ENCODE results near the gene TRIO. TPM values are rescaled to one million over a fixed set of nuclear protein-coding genes. Genes with fewer than 3 reads are reported as not detected.

The TRIO gene
- total RNA-seq, 1 donor from 2014 or later, result 381 TPM

- no peak for DNase-seq
Observed at GRCh38 chr5:14148483-14148882, 5.3 kb downstream of the TRIO start.

DNA sequence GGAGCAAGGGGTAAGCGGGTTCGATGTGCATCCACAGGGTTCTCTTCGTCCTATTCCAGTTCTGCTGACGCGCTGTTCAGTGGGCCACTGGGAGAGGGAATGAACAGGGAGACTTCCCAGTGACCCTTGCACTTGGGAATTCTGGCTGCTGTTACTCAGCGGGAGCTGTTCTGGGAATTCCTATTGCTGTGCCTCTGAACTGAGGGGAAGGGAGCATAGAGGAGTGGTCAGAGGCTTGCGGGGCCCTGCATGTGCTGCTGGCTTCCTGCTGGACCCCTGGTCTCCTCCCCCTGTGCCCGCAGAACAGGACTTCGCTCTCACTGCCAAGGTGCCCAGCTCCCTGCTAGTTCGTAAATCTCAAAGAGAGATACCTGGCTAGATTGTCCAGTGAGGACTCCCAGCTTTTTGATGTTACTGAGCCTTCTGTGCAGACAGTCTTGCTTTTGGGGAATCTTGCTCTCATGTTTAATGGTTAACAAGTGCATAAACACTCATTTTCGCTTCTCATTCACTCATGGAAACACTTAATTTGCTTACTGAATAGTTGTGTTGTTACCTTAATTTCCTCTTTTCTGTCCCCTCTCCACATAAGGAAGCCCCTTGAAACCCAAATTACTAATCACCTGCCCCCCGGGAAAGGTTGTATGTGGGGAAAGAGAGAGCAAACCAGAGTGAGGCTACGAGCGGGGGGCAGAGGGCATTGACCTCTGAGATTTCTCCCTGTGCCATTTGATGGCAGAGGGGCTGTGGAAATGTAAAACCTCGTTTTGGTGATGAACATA is 5.9 kb downstream of the TRIO start:
- DNase-seq, result no peak

DNA sequence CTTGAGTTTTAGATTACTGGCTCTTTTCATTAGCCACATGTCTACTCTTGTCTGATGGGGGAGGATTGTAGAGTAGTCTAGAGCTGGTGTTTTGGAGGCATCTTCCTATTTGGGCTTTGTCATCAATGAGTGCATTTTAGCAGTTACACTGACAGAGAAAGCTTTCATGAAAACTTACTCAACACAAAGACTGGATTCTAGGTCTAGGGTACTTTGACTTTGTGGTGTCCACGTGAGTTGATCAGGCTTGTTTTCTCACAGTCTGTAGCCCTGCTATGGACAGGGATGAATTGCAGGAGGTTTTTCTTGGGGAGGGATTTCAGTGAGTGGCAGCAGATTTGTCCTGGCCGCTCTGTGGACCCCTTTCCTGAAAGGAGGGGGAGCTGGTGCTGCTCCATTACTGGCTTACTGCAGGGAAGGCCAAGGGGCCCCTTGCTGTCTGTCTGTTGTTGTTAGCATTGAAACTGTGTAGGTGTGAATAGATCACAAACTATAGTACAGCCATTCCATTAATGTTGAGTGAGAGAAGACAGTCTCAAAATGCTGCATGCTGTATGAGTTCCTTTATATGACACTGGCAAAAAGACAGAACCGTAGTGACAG is 6.6 kb downstream of the TRIO start:
- no peak for DNase-seq

DNA sequence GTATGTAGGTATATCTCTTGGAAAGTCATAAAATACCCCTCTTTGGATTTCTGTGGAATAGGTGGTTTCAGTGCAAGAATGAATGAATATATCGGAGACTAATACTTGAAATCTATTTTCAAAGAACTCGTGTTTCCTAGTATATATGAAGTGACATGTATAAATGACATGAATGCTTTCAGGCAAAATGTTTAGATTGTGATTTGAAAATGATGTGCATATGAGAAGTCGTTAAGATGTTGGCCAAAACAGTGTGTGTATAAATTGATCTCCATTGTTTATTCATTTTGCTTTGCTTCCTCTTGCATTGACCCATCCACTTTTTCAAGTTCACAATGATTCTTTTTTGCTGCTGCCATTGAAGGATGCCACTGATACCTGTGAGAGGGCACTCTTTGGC is 8.3 kb downstream of the TRIO start:
- DNase-seq, result no peak

- DNase-seq, result no peak
Observed at GRCh38 chr5:14153071-14153864, 10.1 kb downstream of the TRIO start.

DNA sequence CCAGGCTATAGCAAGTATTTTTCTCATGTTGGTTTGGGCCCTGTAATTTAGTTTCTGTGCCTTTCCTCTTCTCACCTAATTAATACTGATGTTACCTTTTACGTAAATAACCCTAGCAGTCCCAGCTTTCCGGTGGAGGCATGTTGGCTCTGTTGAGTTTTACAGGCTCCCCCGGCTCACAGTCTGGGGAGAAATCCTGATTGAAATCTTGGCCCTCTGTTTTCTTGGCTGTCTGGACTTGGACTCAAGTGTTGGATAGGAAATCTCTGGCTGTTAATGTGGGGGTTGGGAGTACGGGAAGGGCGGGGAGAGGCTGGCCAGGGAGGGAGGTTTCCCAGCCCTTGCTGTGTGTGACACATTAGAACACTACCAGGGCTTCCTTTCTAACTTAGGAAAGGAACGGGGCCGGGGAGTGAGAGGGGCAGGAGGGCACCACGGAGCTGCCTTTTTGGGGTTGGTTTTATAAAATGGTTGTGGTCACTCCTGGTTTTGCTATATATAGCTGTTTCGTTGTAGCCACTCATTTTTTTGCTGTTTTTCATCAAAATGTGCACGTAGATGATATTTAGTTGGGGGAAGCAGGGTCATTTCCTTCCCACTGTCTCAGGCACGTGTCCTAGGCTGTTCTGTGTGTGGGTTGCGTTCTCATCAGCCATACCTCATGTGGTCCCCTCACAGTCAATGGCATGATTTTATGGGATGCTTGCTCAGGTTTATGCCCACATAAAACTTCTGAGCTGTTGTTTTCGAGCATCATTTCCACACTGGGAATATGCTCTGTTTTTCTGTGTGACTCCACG is 11.0 kb downstream of the TRIO start:
- DNase-seq, result no peak

- DNase-seq, result no peak
Observed at GRCh38 chr5:14155075-14155474, 11.9 kb downstream of the TRIO start.

DNA sequence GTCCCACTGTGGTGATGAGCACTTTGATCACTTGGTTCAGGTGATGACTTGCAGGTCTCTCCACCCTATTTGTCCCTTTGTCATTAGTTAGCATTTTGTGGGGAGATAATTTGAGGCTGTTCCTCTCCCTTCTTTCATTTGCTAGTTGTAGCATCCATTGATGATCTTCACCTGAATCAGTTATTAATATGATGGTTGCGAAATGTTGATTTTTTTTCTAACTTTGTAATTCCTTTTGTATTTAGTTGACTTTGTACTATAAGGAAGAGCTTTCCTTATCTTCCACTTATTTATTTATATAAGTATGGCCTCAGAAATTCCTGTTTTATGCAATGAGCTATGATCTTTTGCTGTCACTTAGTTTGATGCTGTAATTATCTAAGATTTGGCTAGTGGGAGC is 12.6 kb downstream of the TRIO start:
- no peak for DNase-seq

DNA sequence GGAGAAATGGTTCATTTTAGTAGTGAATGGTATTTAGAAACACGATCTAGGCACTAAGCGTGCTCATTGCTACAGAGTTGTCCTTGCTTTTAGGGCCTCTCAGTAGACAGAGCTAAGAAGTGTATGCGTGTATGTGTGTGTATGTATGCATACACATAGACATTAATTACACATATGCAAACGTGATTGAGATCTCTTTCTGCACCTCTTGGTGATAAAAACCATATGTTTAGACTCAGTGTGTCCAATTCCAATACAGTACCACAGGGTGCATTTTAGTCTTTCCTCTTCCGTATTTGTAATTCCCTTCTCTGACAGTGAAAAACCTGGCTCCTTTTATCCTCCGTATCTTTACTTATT is 13.1 kb downstream of the TRIO start:
- no peak for DNase-seq

- no peak for DNase-seq
Observed at GRCh38 chr5:14156650-14157492, 13.7 kb downstream of the TRIO start.

DNA sequence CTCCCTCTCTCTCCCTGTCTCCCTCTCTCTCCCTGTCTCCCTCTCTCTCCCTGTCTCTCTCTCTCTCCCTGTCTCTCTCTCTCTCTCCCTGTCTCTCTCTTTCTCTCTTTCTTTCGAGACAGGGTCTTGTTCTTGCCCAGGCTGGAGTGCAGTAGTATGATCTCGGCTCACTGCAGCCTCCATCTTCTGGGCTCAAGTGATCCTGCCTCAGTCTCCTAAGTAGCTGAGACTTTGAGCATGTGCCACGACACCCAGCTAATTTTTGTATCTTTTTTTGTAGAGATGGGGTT is 14.3 kb downstream of the TRIO start:
- no peak for DNase-seq

DNA sequence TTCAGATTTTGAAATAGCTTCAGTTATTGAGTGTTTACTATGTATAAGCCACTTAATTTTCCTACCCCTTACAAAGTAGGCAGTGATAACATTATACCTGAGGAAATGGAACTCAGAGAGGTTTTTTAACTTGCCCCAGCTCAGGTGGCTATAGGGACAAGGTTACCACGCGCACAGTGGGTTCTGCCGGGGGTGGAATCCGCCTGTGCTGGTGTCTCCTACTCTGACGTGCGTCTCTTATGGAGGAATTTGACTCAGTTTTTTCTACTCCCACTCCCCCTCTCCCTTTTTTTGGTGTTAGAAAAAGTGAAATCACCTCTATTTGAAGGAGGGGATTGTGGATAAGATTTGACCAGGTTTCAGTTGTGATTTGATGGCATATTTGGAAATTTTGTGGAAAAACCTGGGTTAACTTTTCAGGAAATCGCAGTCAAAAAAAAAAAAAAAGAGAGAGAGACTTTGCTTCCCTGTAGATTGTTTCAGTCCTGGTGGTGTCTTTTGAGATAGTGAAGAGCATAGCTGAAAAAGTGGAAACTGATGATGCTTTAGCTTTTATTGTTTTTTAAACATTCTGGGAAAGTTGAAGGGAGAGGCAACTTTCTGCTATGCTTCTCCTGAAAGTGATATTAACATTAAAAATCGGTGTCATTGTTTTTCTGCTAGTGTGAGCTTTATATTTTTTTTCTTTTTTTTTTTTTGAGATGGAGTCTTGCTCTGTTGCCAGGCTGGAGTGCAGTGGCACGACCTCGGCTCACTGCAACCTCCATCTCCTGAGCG is 15.9 kb downstream of the TRIO start:
- no peak for DNase-seq

DNA sequence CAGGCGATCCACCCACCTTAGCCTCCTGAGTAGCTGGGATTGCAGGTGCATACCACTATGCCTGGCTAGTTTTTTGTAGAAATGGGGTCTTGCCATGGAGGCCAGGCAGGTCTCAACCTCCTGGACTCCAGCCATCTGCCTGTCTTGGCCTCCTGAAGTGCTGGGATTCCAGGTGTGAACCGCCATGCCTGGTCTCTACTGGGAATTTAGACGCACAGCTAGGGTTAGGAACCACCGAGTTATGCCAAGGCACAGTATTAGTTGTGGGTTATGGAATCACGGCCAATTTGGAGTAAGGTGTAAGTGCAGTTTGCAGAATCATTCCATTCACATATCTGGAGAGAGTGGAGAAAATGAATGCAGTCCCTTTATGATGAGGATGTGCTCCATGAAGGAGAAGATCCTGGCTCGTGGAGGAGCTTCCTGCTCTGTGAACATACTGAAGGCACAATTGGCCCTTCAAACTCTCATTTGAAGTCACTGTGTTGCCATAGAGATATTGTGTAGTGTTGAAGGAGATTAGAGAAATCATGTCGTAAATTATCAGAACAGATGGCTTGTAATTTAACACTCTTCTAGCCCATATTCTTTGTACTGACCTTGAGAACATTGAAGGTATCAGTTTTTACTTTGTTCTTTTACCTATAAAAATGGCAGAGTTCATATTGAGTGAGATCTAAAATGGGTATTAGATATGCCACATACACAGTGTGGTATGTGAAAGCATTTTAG is 18.8 kb downstream of the TRIO start:
- no peak for DNase-seq

GRCh38 chr5:14164164-14165163 is 21.3 kb downstream of the TRIO start:
- DNase-seq, result no peak

DNA sequence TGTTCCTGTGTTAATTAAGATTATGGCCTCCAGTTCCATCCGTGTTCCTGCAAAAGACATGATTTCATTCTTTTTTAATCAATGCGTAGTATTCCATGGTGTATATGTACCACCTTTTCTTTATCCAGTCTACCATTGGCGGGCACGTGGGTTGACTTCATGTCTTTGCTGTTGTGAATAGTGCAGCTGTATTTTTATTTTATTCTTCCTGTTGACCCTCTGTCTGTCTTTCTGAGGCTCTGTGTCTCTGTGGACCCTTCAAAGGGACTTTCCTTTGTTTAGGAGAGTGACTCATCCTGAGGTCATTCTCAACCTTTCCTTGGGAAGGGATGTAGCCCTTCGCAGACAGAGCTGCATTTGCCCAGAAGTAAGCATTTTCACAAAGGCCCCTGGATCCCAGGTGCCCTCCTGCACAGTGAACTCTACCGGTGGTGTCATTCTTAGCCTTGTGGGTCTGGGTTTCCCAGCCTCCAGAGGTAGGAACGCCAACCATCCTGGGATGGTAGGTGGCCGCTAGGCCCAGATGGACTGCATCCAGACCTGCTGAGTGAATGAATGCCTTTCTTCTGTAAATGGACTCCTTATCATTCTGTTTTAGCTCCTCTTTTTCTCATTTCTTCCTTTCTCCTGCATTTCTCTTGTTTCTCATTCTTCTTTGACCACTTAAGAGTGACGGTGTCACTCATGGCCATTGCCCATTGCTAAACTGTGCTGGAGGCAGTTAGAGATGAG is 22.4 kb downstream of the TRIO start:
- no peak for DNase-seq

- no peak for DNase-seq
Observed at GRCh38 chr5:14166437-14166836, 23.3 kb downstream of the TRIO start.

DNA sequence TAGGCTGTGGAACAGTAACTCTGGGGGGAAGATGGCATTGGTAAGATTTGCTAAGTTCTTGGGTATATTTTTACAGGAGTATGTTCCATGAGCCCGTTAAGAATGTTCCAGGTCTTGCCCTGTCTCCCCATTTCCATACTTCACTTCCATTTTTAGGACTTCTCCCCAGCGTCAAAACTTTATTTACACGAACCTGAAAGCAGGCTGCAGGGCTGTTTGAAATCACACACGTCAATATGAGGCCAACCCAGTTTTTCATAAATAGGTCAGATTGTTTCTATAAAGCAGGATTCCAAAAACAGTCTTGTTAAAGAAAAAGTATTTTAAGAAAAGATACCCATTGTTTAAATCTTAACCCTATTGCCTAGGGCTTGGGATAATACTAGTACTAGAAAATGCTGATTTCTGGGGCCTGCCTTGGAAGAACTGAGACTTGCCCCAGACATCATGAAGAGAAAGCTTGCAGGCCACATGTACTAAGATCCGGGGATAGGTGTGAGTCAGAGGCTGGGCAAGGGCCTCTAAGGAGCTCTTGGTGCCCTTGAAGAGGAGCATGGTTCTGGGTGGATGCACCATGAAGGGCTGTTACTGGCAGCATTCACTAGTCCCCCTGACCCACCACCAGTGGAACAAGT is 24.2 kb downstream of the TRIO start:
- no peak for DNase-seq

Data from occipital lobe (tissue), 2 donors.